Lower leg skin (tissue), 3 donors: ENCODE data around the gene CYP26A1.

Source experiments
- CTCF ChIP-seq, 3 donors: fragments of 450-650 bp; IDR thresholded peaks; one replicate each; pipeline ENCODE4 v1.5.1; 2016; ENCODE audit warnings: antibody characterized with exemption in 3 of 3, mild to moderate bottlenecking in 3 of 3, moderate library complexity in 2 of 3
- POLR2A ChIP-seq, 2 donors: fragments of 450-650 bp; IDR thresholded peaks; one replicate each; pipeline ENCODE4 v1.6.1; 2016 to 2017; ENCODE audit warnings: antibody characterized with exemption in 2 of 2, mild to moderate bottlenecking in 1 of 2, moderate library complexity in 1 of 2

GRCh38 chr10:93063977-93064660, 9.6 kb upstream of the CYP26A1 start:
- no peak for TF ChIP-seq CTCF (IDR thresholded peaks at IDR 0.05)
- TF ChIP-seq POLR2A (IDR thresholded peaks at IDR 0.05): no peak
